Measurements from ENCODE around the gene GRHL1. TPM values are rescaled to one million over a fixed set of nuclear protein-coding genes. Genes with fewer than 3 reads are reported as not detected.

Gene GRHL1
- total RNA-seq, 4 donors from 2014 or later = 112 to 233 (median 121) TPM

DNA sequence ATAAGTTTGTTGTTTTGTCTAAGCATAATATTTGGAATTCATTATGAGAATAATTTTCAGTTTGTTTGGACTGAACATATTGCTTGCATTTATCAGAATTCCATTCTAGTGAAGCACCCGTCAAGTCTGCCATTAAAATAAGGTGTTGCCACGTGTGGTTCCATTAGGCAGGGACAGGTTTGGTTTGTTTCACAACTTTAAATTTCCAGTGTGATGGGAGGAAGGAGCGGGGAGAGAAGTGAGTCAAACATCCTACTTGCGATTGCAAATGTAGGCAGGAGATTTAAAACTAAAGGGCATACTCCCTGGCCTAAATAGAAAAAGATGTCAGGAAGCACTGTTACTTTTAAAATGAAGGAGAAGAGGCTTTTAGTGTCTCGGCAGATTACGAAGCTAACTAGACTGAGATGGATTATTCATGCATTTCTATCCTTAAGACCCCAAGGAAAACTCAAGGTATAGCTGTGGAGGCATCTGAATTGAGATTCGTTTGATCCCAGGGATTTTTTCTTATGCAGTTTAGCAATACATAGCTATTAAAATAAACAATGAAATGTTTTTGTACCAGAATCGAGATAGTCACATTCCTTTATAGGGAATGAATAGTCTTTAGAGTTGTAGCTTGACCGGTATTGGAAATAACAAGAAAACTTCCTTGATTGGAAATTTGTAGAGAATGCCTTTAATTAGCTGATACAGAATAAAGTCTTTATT is 19.8 kb downstream of the GRHL1 start:
- Histone ChIP-seq H3K4me3 (no peak overlapping the region), H3K27ac (peak overlapping the region; percentile 87), H3K36me3 (peaks cover 6% of the 10 kb centered on the region), H3K27me3 (no peaks in the 10 kb centered on the region), H3K9me3 (no peaks in the 10 kb centered on the region), H3K4me1 (peaks cover 60% of the 10 kb centered on the region)
- TF ChIP-seq POLR2A (IDR thresholded peaks at IDR 0.05) (no peak), POLR2AphosphoS5 (IDR thresholded peaks at IDR 0.05) (peak in 1 of 3 donors; percentile 42)
- WGBS = 52% methylated on average over 9 of the region's 9 CpGs
- no peak for DNase-seq (ENCODE audit: low spot score in 2 of 2)

DNA sequence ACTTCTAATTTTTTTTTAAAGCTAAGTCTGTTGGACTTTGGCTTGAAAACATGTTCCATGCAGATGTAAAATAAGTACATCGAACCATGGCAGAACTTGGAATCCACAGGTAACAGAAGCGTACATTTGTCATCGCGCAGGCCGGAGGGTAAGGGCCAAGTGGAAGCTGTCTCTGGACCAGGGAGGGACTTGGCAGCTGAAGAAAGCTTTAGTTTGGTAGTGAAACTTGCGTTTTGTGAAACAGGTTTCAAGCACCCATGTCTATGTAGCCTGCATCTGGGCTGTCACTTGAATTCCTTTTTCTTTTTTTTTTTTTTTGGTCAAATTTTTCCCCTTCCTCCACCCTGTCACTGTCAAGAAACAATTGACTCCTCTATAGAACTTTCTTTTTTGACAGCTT is 20.4 kb downstream of the GRHL1 start:
- DNase-seq (ENCODE audit: low spot score in 2 of 2) = no peak
- peaks cover 6% of the 10 kb centered on the region for H3K36me3 ChIP-seq
- H3K27ac ChIP-seq = peak overlapping the region; percentile 87
- H3K4me1 ChIP-seq = peaks cover 63% of the 10 kb centered on the region
- no peaks in the 10 kb centered on the region for H3K9me3 ChIP-seq
- H3K27me3 ChIP-seq = no peaks in the 10 kb centered on the region
- no peak for TF ChIP-seq POLR2AphosphoS5 (IDR thresholded peaks at IDR 0.05)
- TF ChIP-seq, protein P1, sequence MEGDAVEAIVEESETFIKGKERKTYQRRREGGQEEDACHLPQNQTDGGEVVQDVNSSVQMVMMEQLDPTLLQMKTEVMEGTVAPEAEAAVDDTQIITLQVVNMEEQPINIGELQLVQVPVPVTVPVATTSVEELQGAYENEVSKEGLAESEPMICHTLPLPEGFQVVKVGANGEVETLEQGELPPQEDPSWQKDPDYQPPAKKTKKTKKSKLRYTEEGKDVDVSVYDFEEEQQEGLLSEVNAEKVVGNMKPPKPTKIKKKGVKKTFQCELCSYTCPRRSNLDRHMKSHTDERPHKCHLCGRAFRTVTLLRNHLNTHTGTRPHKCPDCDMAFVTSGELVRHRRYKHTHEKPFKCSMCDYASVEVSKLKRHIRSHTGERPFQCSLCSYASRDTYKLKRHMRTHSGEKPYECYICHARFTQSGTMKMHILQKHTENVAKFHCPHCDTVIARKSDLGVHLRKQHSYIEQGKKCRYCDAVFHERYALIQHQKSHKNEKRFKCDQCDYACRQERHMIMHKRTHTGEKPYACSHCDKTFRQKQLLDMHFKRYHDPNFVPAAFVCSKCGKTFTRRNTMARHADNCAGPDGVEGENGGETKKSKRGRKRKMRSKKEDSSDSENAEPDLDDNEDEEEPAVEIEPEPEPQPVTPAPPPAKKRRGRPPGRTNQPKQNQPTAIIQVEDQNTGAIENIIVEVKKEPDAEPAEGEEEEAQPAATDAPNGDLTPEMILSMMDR (IDR thresholded peaks at IDR 0.05) = no peak
- no peak for TF ChIP-seq EP300 (IDR thresholded peaks at IDR 0.05)
- no peak for TF ChIP-seq POLR2A (IDR thresholded peaks at IDR 0.05)
- 65% methylated on average over 6 of the region's 6 CpGs for WGBS
- H3K4me3 ChIP-seq = no peak overlapping the region

DNA sequence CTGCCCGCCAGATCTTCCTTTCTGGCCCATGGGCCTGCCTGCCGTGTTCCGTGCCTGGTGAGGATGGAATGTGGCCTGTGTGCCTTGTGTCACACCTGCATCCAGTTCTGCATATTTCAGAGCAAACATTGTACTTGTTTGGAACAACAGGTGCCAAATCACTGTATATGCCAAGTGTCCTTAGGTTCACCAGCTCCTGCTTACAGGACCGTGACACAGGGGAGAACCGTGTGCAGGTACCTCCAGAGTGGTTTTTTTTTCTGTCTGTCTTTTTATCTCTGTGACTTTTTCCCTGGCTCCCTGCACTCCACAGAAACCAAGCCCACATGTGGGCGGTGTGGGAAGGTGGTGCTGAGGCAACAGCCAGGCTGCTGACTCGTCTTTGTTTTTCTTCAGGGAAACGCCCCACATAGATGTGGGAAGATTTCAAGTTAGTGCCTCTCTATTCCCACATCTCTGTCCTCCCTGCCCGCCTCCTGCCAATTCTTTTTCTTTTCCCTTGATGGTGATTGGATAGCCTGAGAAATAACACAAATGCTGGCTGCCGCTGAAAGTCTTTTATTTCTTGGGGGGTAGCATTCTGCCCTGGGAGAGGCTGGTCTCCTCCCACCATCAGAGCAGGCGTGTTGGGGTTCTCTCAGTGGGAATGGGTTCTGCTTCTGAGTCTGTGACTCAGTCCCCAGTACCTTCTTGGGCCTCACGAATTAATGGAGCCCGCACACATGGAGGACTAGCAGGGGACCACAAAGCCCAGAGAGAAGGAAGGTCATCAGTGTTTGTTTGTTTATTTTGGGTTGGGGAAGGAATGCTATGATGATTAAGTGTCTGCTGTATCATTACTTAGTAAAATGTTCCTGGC is 21.4 kb downstream of the GRHL1 start:
- WGBS = 42% methylated on average over 13 of the region's 13 CpGs
- no peaks in the 10 kb centered on the region for H3K27me3 ChIP-seq
- peaks cover 9% of the 10 kb centered on the region for H3K36me3 ChIP-seq
- H3K4me1 ChIP-seq = peaks cover 62% of the 10 kb centered on the region
- H3K4me3 ChIP-seq = no peak overlapping the region
- peak in 1 of 2 donors; percentile 82 for DNase-seq (ENCODE audit: low spot score in 2 of 2)
- TF ChIP-seq EP300 (IDR thresholded peaks at IDR 0.05) (no peak), POLR2AphosphoS5 (IDR thresholded peaks at IDR 0.05) (no peak), POLR2A (IDR thresholded peaks at IDR 0.05) (no peak)
- TF ChIP-seq, protein P1 (IDR thresholded peaks at IDR 0.05) = no peak
- H3K27ac ChIP-seq = peak overlapping the region; percentile 87
- no peaks in the 10 kb centered on the region for H3K9me3 ChIP-seq

DNA sequence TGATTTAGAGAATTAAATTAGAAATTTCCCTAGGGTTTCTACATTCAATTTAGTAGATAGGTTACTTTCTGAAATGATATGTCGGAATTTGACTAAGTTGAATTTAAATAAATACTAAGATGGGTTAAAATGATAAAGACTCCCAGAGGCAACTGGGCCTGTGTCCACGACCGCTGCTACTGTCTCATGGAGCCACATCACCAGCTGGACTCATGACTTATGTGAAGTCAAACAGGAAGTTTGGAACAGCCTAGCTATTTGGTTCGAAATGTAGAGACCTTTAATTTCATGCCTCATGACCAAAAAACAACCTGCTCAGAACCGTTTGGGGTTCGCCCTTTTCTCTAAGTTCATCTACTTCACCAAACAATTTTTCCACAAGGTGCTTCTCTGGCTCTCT is 22.2 kb downstream of the GRHL1 start:
- no peak for DNase-seq (ENCODE audit: low spot score in 2 of 2)
- Histone ChIP-seq H3K4me1 (peaks cover 54% of the 10 kb centered on the region), H3K27me3 (no peaks in the 10 kb centered on the region), H3K9me3 (no peaks in the 10 kb centered on the region), H3K36me3 (peaks cover 4% of the 10 kb centered on the region), H3K4me3 (no peak overlapping the region), H3K27ac (peak overlapping the region; percentile 87)
- TF ChIP-seq EP300 (IDR thresholded peaks at IDR 0.05) (no peak), POLR2A (IDR thresholded peaks at IDR 0.05) (no peak)
- 70% methylated on average over 6 of the region's 6 CpGs for WGBS

DNA sequence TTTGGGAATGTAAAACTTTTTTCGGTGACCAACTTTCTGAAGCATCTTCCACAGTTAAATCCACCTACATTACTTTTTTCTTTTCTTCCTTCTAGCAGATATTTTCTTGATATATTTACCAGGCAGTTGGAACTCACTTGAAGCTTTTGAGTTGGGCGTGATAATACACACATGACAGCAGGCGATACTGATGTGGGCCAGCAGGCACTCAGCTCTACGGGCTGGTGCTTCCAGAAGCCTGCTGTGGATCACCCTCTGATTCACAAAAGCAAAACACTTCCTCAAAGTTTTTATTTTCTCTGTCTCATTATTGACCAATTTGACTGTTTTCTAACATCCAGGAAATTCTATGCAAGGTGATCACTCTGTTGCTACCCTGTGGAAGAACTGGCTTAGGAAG is 22.9 kb downstream of the GRHL1 start:
- Histone ChIP-seq H3K36me3 (peaks cover 4% of the 10 kb centered on the region), H3K27me3 (no peaks in the 10 kb centered on the region), H3K4me3 (no peak overlapping the region), H3K9me3 (no peaks in the 10 kb centered on the region), H3K4me1 (peaks cover 52% of the 10 kb centered on the region), H3K27ac (peak overlapping the region; percentile 87)
- WGBS = 76% methylated on average over 4 of the region's 4 CpGs
- TF ChIP-seq, protein P1 (IDR thresholded peaks at IDR 0.05) = no peak
- TF ChIP-seq POLR2A (IDR thresholded peaks at IDR 0.05) (no peak), EP300 (IDR thresholded peaks at IDR 0.05) (no peak), POLR2AphosphoS5 (IDR thresholded peaks at IDR 0.05) (no peak)
- no peak for DNase-seq (ENCODE audit: low spot score in 2 of 2)

DNA sequence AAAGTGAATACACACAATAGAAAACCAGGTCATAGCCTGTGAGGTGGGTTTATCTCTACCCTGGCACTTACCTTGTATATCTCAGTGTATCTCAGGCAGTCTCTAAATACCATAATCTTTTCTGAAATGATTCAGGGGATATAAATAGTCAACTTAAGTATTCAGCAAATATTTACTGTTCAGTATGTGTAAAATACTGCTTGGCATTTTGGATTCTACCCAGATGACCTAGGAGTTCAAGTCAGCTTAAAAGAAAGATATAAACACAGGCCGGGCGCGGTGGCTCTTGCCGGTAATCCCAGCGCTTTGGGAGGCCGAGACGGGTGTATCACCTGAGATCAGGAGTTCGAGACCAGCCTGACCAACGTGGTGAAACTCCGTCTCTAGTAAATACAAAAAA is 23.8 kb downstream of the GRHL1 start:
- H3K27me3 ChIP-seq = no peaks in the 10 kb centered on the region
- H3K27ac ChIP-seq = peak overlapping the region; percentile 14
- DNase-seq (ENCODE audit: low spot score in 2 of 2) = no peak
- TF ChIP-seq, protein P1 (IDR thresholded peaks at IDR 0.05) = no peak
- no peak for TF ChIP-seq POLR2AphosphoS5 (IDR thresholded peaks at IDR 0.05)
- no peak for TF ChIP-seq POLR2A (IDR thresholded peaks at IDR 0.05)
- TF ChIP-seq EP300 (IDR thresholded peaks at IDR 0.05) = no peak
- H3K36me3 ChIP-seq = peaks cover 4% of the 10 kb centered on the region
- H3K4me1 ChIP-seq = peaks cover 49% of the 10 kb centered on the region
- 88% methylated on average over 10 of the region's 10 CpGs for WGBS
- H3K9me3 ChIP-seq = no peaks in the 10 kb centered on the region
- no peak overlapping the region for H3K4me3 ChIP-seq

All from suprapubic skin (tissue), 4 donors.